C4-2B (cell line): Measurements from ENCODE around the gene CATSPER3.

Experiments used
- H3K27ac ChIP-seq: fragments of 450-650 bp; 2 replicates; pipeline ENCODE4 v1.5.1; 2017
- CTCF ChIP-seq: fragments of 450-650 bp; conservative IDR thresholded peaks from 2 replicates; pipeline ENCODE4 v1.5.1; 2017; ENCODE audit warnings: mild to moderate bottlenecking
- ZFX ChIP-seq: fragments of 450-650 bp; IDR thresholded peaks from 2 replicates; pipeline ENCODE4 v1.6.1; 2017

The CATSPER3 gene

GRCh38 chr5:134967607-134968006 lies at the start of gene CATSPER3:
TSS of gene CATSPER3 (plus strand) at chr5:134967907. CDS start at chr5:134967992, 85 bp downstream.
- no peak within 1 kb of the TSS for H3K27ac ChIP-seq
- TF ChIP-seq CTCF (no peak), ZFX (no peak)

GRCh38 chr5:134918861-134919260 lies 48.8 kb upstream of the CATSPER3 start:
- TF ChIP-seq ZFX (no peak), CTCF (no peak)

GRCh38 chr5:134920848-134921575 lies 46.7 kb upstream of the CATSPER3 start:
- peak overlapping the region; percentile 75 for H3K27ac ChIP-seq
- TF ChIP-seq ZFX, result no peak
- TF ChIP-seq CTCF, result no peak

More at GRCh38 chr5:134918861-134919260, 48.8 kb upstream of the CATSPER3 start:
- no peak overlapping the region for H3K27ac ChIP-seq

DNA sequence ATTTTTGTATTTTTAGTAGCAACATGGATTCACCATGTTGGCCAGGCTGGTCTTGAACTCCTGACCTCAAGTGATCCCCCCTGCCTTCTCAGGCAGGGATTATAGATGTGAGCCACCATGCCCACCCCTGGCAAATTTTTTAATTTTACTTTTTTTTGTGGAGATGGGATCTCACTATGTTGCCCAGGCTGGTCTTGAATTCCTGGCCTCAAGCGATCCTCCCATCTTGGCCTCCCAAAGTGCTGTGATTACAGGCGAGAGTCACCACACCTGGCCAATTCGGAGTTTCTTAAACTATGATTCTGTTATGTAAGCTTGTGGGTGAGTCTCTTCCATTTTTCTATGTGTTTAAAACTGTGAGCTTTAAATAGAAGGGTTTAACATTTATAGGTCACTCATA lies 35.2 kb upstream of the CATSPER3 start:
- no peak overlapping the region for H3K27ac ChIP-seq
- no peak for TF ChIP-seq CTCF
- TF ChIP-seq ZFX, result no peak

- TF ChIP-seq CTCF (no peak), ZFX (no peak)
- H3K27ac ChIP-seq, result no peak overlapping the region
These were observed 33.5 kb upstream of the CATSPER3 start for GRCh38 chr5:134934202-134934601.

- H3K27ac ChIP-seq, result peak overlapping the region; percentile 29; the same call in 1 of the 2 replicates
These were observed 31.8 kb upstream of the CATSPER3 start for GRCh38 chr5:134935711-134936602.

More at GRCh38 chr5:134935711-134936602, 31.8 kb upstream of the CATSPER3 start:
- TF ChIP-seq ZFX (no peak), CTCF (no peak)
